Measurements from ENCODE around the gene LTO1.

LTO1 gene

GRCh38 chr11:69644071-69644961 lies 30.8 kb downstream of the LTO1 start:
- DNase-seq = no peak

GRCh38 chr11:69643646-69644045 lies 31.5 kb downstream of the LTO1 start:
- no peak for DNase-seq

DNA sequence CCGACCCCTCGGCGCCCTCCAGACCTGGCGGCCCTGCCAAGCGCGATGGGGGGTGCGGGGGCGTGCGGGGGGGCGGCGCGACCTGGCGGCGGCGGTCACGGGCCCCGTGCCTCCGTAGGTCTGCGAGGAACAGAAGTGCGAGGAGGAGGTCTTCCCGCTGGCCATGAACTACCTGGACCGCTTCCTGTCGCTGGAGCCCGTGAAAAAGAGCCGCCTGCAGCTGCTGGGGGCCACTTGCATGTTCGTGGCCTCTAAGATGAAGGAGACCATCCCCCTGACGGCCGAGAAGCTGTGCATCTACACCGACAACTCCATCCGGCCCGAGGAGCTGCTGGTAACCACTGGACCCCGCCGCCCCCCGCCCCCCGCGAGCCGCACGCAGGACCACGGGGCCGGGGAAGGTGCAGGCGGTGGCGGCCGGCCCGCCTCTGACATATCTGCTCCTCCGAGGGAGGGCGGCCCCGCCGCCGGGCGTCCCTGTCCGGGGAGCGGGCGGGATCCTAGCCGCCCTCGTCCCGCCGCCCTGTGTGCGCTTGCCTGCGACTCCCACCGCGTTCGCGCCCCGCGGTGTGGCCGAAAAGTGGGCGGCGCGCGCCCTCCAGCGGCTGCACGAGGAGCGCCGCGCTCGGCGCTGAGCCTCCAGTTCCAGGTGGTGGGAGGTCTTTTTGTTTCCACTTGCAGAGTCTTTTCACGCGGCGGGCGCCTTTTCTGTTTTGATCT lies 32.1 kb downstream of the LTO1 start:
- peak; percentile 69 for DNase-seq

- DNase-seq = peak; percentile 17
These were observed 32.6 kb downstream of the LTO1 start for GRCh38 chr11:69642549-69642912.

GRCh38 chr11:69641681-69642548 lies 33.2 kb downstream of the LTO1 start:
- DNase-seq = no peak

GRCh38 chr11:69640995-69641581 lies 34.1 kb downstream of the LTO1 start, which contains the start of gene CCND1:
TSS of gene CCND1 (plus strand) at chr11:69641156. CDS start at chr11:69641314, 158 bp downstream.
- no peak for DNase-seq

DNA sequence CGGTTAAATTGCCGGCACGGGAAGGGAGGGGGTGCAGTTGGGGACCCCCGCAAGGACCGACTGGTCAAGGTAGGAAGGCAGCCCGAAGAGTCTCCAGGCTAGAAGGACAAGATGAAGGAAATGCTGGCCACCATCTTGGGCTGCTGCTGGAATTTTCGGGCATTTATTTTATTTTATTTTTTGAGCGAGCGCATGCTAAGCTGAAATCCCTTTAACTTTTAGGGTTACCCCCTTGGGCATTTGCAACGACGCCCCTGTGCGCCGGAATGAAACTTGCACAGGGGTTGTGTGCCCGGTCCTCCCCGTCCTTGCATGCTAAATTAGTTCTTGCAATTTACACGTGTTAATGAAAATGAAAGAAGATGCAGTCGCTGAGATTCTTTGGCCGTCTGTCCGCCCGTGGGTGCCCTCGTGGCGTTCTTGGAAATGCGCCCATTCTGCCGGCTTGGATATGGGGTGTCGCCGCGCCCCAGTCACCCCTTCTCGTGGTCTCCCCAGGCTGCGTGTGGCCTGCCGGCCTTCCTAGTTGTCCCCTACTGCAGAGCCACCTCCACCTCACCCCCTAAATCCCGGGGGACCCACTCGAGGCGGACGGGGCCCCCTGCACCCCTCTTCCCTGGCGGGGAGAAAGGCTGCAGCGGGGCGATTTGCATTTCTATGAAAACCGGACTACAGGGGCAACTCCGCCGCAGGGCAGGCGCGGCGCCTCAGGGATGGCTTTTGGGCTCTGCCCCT lies 34.7 kb downstream of the LTO1 start:
- no peak for DNase-seq

DNA sequence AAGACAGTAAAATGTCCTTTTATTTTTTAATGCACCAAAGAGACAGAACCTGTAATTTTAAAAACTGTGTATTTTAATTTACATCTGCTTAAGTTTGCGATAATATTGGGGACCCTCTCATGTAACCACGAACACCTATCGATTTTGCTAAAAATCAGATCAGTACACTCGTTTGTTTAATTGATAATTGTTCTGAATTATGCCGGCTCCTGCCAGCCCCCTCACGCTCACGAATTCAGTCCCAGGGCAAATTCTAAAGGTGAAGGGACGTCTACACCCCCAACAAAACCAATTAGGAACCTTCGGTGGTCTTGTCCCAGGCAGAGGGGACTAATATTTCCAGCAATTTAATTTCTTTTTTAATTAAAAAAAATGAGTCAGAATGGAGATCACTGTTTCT lies 35.3 kb downstream of the LTO1 start:
- DNase-seq = no peak

DNA sequence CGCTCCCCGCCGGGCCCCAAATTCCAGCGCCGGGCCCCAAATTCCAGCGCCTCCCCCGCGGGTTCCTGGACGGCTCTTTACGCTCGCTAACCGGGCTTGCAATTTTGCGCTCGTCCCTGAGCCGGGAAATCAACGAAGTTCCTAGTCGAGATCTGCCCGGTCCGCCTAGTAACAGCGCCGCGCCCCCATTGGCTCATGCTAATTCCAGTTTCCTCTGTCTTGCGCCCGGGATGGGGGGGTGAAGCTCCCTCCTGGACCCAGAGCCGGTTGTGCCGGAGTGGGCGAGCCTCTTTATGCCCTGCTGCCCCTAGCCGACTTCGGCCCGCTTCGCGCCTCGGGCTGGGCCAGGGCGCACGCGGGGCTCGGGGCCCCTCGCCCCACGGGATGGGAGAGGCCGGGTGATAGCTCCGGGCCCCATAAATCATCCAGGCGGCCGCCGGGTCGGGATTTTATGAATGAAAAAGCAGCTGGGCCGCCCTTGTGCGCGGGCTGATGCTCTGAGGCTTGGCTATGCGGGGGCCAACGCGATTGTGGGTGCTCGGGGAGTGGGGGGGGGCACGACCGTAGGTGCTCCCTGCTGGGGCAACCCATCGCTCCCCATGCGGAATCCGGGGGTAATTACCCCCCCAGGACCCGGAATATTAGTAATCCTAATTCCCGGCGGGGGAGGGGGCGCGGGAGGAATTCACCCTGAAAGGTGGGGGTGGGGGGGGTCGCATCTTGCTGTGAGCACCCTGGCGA lies 36.0 kb downstream of the LTO1 start:
- DNase-seq = no peak

DNA sequence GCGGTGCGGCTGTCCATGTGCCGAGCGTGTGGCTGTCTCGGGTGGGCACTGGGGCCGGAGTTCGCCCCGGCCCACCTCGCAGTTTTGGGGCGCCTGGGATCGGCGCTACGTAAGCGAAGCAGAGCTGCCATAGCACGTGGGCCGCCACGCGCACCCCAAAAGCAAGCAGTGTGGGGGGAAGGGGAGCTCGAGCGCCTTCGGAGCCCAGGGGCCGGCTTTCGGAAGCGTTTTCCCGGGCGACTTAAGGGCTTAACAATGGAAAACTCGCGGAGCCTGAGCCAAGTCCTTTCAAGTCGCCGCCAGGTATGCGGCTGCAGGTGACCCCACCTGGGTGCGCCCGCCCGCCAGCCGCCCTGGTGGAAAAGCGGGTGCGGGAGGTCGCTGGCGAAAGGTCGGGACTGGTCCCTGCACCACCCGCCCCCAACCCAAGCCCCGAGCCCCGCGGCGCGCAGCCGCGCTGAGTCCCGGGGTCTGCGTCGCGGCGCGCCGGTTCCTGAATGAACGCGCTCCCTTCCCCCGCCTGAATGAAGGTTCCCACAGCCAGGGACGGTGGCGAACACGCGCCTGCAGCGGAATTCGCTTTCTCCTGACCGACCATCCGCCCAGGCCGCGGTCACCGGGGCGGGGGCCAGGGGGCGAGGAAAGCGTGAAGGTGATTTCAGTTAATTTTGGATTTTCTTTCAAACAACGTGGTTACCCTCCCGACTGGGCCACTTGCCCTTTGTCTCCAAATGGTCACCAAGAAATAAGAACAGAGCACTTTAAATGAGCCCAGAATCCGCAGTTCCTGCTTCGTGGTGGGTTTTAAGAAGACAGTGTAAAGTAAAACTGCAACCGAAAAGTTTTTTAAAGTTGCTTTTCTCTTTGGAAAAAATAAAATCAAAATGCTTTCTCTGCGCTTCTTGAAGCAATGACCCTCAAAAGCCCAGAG lies 36.9 kb downstream of the LTO1 start:
- no peak for DNase-seq

DNA sequence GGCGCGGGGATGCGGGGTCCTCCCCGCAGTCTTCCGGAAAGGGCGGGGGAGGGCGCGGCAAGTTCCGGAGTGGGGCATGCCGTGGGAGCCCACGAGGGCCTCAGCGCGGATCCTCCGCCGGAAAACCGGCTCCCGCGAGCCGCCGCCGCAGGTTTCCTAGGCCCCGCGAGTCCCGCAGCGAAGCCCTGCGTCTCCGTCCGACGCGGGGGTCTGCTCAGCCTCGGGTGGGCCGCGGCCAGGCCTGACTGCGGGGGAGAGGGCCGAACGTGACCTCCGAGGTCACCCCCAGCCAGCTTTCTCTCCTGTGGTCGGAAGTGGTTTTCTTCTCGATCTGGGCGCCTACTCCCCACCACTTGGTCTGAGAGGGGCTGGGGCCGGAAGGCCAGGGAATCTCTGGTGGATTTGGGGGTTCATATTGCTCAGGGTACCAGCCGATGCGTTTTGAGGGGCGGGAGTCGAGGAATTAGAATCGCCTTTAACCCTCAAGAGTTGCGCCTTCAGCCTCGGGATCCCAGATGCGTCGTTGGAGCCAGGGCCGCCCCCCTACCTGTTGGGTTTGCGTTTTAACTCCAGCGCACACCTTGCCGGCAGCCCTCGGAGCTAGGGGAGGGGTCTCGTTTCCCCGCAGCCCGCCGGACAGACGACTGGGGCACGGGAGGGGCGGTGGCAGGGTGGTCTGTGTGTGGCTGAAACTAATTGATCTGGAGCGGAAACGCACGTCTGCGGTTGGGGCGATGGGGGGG lies 37.8 kb downstream of the LTO1 start:
- DNase-seq = no peak

DNA sequence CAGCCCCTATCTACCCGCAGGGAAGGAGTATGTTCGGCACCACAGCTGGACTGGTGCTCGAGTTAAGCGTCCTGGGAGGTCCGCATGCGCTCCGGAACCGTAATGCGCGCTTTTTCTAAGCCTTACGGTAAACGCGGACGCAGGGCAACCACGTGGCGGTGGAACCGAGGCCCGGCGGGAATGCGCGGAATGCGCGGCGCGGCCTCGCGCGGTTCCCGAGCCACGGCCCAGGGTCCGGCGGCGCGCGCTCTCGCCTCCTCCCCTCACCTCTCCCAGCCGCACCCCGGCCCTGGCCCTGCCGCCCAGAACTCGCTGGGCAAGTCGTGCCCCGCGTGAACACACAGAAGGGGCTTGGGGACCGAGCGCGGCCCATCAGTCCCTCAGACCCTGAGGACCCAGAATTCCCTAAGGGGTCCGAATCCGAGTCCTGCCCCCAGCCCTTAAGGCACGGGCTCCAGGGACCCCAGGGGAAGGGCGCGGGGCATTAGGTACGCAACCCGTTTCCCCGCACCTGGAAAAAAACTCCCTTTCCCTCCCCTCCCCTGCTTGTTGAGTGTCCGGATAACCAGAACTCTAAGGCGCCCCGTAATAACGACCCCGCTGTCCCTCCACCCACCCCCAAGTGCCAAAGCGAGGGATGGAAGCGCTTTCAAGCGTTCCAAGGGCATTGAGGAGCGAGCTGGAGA lies 38.5 kb downstream of the LTO1 start:
- no peak for DNase-seq

DNA sequence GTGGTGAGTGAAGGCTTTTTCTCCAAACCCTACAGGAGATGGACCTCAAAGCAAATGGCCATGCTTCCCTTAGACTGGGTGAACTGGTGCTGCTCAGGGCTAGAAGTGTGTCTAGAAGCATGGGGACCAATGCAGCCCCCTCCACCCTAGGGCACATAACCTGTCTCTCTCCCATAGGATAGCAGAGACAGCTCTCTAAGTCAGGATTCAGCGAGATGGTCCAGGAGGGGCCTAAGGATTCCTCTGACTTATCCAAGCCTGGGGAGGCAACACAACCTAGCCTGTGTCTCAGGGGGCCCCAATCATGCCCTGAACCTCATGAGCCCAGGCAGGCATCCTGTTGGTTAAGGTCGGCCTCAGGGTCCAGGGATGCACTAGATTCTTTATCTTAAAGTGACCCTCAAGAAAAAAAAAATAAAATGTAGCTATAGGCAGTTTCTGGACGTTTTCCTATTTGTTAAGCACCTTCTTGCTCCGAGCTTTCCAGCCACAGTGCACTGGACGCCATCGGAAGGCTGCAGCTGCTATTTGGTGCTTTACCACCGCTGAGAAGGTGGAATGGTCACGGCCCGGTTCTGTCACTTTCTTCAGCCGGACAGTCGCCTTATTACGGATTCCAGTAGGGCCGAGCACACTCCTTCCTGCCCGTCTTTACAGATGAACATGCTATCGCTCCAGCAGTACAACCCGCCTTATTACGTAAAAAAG lies 39.2 kb downstream of the LTO1 start:
- no peak for DNase-seq

DNA sequence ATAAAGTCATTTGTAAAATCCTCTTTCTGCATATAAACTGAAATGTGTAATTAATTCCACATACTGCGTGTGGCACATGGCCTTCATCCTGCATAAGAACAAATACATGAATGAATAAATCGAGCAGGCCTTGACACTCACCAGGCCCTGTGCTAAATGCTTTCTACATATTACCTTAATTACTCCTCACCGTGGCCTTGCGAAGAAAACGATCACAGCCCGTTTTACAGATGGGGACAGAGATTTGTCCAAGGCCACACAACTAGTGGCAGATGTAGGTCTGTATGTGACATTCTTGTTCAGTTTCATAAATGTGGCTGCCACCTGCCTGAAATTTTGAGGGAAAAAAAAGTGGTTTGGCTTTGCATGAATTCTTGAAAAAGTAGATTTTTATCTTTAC lies 40.0 kb downstream of the LTO1 start:
- no peak for DNase-seq

- no peak for DNase-seq
These were observed 40.6 kb downstream of the LTO1 start for GRCh38 chr11:69634590-69634989.

DNA sequence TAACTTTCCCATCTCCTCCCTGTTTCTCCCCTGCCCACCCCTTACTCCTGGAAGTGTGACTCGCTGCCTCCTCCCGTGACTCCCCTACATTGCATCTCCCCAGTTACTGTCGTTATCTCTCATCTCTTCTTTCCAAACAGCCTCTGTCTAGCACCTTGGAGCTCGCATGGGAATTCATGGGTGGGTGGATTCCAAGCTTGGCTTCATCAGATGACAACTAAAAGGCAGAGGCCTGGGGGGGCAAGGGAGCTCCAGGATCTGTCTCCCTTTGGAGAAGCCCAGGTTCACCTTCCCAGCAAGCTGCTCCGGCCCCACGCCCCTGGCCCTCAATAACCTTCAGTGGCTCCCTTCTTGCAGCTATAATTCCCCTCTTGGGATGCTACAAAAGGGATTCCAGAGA lies 41.1 kb downstream of the LTO1 start:
- no peak for DNase-seq

- DNase-seq = no peak
These were observed 42.3 kb downstream of the LTO1 start for GRCh38 chr11:69632900-69633299.

DNA sequence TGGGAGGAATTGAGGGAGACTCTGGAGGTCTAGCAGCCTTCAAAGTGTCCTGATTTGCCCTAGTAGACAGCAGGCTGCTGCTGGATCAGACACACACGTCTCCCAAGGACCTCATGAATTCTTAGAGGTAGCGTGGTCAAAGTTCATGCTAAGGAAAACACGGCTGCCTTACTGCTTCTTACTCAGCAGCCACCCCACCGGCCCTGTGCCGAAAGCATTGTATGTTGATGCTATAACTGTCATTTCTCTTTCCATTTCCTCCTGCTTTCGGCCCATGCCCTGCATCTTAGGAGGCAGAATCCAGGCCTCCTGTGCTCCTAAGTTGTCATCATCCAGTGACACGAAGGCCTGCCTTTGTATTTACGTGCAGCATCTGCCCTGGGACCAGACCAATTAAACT lies 44.7 kb downstream of the LTO1 start:
- DNase-seq = no peak

All from effector CD4-positive, alpha-beta T cell (primary cell).